ENCODE measurements around the gene SLC25A21. TPM values are rescaled to one million over a fixed set of nuclear protein-coding genes. Genes with fewer than 3 reads are reported as not detected.
"Not testable (repeated sequence)": the region's sequence is repeated elsewhere in the genome, so short reads cannot be mapped to it uniquely, and the experiment has no call there.

Gene SLC25A21
- total and polyA plus RNA-seq, 9 donors = 0.57 to 1.6 (median 1.1) TPM; not detected in 1

DNA sequence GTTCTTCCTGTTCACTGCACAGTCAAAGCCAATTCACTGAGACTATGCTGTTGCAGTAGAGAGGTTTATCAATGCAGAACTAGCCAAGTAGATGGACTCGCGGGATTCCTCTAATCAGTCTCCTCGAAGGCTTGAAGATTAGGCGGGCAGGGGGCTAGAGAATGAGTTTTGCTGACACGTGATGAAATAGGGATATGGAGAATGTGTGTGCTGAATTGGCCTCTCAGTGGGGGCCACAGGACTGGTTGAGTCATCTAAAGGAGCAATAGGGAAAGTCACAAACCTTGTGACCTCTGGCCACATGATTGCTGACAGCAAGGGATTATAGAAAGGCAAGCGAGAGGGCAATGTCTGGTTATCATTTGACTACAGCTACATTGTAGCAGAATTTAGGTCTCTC, 38.0 kb upstream of the SLC25A21 start:
- Histone ChIP-seq H3K36me3 (no peaks in the 10 kb centered on the region), H3K9me3 (peaks cover 0 to 6% of the 10 kb centered on the region in 2 donors), H3K27ac (no peak overlapping the region), H3K4me1 (ENCODE audit: insufficient read depth) (no peaks in the 10 kb centered on the region), H3K27me3 (no peaks in the 10 kb centered on the region), H3K4me3 (no peak overlapping the region)
- 97 to 98% (median 97%) methylated on average over 6 of the region's 6 CpGs for WGBS, 3 donors
- no peak for TF ChIP-seq POLR2A (IDR thresholded peaks at IDR 0.05)
- no peak for TF ChIP-seq EP300 (IDR thresholded peaks at IDR 0.05)
- TF ChIP-seq, protein P1, sequence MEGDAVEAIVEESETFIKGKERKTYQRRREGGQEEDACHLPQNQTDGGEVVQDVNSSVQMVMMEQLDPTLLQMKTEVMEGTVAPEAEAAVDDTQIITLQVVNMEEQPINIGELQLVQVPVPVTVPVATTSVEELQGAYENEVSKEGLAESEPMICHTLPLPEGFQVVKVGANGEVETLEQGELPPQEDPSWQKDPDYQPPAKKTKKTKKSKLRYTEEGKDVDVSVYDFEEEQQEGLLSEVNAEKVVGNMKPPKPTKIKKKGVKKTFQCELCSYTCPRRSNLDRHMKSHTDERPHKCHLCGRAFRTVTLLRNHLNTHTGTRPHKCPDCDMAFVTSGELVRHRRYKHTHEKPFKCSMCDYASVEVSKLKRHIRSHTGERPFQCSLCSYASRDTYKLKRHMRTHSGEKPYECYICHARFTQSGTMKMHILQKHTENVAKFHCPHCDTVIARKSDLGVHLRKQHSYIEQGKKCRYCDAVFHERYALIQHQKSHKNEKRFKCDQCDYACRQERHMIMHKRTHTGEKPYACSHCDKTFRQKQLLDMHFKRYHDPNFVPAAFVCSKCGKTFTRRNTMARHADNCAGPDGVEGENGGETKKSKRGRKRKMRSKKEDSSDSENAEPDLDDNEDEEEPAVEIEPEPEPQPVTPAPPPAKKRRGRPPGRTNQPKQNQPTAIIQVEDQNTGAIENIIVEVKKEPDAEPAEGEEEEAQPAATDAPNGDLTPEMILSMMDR (IDR thresholded peaks at IDR 0.05) = no peak
- DNase-seq = no peak
- intact Hi-C loops (cut with DNase I) = no loop called here

DNA sequence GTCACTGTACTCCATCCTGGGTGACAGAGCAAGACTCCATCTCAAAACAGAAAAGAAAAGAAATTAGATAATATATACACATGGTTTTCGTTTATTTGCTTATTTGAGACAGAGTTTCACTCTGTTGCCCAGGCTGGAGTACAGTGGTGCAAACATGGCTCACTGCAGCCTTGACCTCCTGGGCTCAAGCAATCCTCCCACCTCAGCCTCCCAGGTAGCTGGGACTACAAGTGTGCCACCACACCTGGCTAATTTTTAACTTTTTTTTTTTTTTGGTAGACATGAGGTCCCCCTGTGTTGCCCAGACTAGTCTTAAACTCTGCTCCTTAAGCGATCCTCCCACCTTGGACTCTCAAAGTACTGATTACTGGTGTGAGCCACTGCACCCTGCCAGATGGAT, 37.2 kb upstream of the SLC25A21 start:
- H3K9me3 ChIP-seq; intact Hi-C loops (cut with DNase I); DNase-seq; H3K4me3 ChIP-seq; H3K27me3 ChIP-seq; H3K36me3 ChIP-seq; H3K4me1 ChIP-seq (ENCODE audit: insufficient read depth); H3K27ac ChIP-seq: not testable (repeated sequence)
- WGBS, 3 donors = 92 to 96% (median 95%) methylated on average over 2 of the region's 2 CpGs

DNA sequence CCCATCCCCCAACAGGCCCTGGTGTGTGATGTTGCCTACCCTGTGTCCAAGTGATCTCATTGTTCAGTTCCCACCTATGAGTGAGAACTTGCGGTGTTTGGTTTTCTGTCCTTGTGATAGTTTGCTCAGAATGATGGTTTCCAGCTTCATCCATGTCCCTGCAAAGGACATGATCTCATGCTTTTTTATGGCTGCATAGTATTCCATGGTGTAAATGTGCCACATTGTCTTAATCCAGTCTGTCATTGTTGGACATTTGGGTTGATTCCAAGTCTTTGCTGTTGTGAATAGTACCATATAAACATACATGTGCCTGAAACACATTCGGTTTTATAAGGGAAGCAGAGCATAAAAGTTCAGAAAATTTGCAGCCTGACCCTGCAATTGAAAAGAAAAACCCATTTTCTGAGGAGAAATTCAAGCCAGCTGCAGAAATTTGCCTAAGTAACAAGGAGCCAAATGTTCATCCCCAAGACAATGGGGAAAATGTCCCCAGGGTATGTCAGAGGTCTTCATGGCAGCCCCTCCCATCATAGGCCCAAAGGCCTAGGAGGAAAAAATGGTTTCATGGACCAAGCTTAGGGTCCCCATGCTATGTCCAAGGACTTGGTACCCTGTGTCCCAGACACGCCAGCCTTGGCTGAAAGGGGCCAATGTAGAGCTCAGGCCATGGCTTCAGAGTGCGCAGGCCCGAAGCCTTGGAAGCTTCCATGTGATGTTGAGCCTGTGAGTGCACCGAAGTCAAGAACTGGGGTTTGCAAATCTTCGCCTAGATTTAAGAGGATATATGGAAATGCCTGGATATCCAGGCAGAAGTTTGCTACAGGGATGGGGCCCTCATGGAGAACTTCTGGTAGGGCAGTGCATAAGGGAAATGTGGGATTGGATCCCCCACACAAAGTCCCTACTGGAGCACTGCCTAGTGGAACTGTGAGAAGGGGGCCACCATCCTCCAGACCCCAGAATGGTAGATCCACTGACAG, 33.5 kb upstream of the SLC25A21 start:
- H3K9me3 ChIP-seq; H3K36me3 ChIP-seq; H3K27ac ChIP-seq; H3K4me1 ChIP-seq (ENCODE audit: insufficient read depth); H3K27me3 ChIP-seq; H3K4me3 ChIP-seq; DNase-seq; intact Hi-C loops (cut with DNase I): not testable (repeated sequence)
- WGBS, 3 donors = 96 to 98% (median 97%) methylated on average over 7 of the region's 7 CpGs

DNA sequence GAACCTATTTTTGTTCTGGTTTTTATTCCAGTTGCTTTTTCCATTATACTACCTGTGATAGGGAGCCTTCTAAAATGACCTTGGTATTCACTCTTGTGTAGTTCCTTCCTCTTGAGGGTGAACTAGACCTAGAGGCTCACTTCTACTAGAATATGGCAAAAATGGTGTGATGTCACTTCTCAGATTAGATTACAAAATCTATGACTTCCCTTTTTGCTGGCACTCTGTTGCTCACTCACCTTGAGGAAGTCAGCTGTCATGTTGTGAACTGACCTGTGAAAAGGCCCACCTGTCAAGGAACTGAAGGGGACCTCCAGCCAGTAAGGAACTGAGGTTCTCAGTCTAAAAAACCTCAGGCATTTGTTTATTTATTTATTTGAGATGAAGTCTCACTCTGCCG, 31.0 kb upstream of the SLC25A21 start:
- intact Hi-C loops (cut with DNase I) = no loop called here
- peaks cover 1% of the 10 kb centered on the region for H3K4me1 ChIP-seq (ENCODE audit: insufficient read depth)
- no peak for DNase-seq
- peaks cover 0 to 6% of the 10 kb centered on the region in 2 donors for H3K9me3 ChIP-seq
- no peak overlapping the region for H3K4me3 ChIP-seq
- TF ChIP-seq POLR2A (IDR thresholded peaks at IDR 0.05) = no peak
- TF ChIP-seq, protein P1 (IDR thresholded peaks at IDR 0.05) = no peak
- TF ChIP-seq EP300 (IDR thresholded peaks at IDR 0.05) = no peak
- H3K27me3 ChIP-seq = no peaks in the 10 kb centered on the region
- H3K36me3 ChIP-seq = no peaks in the 10 kb centered on the region
- no peak overlapping the region for H3K27ac ChIP-seq
- WGBS, 3 donors = 94 to 98% (median 96%) methylated on average over 1 of the region's 1 CpG

DNA sequence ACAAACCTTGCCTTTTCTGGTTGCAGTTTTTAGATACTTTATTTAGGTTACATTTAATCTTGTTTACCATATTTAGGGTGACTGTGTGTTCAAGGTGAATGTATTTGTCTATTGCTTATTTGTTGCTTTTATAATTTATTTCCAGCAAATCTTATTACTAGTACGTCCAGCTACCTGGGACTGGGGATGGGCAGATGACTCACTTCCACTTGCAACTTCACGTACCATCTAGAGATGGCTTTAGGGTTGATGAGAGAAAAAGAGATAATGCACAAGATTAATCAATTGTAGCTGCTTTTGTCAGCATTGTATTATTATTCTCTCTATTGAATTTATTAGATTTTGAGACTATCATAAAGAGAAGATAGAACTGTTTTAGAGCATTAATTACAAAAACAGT, 30.4 kb upstream of the SLC25A21 start:
- Histone ChIP-seq H3K4me1 (ENCODE audit: insufficient read depth) (peaks cover 1% of the 10 kb centered on the region), H3K27me3 (no peaks in the 10 kb centered on the region), H3K36me3 (no peaks in the 10 kb centered on the region), H3K9me3 (peaks cover 0 to 6% of the 10 kb centered on the region in 2 donors), H3K27ac (no peak overlapping the region), H3K4me3 (no peak overlapping the region)
- intact Hi-C loops (cut with DNase I) = no loop called here
- TF ChIP-seq EP300 (IDR thresholded peaks at IDR 0.05) (no peak), POLR2A (IDR thresholded peaks at IDR 0.05) (no peak)
- TF ChIP-seq, protein P1 (IDR thresholded peaks at IDR 0.05) = no peak
- DNase-seq = no peak
- 82 to 94% (median 88%) methylated on average over 2 of the region's 2 CpGs for WGBS, 3 donors

Data from ovary (tissue), 9 donors.